DOHH2 (cell line): ENCODE results near the gene UGT2B17.
"Not testable (repeated sequence)": the region's sequence is repeated elsewhere in the genome, so short reads cannot be mapped to it uniquely, and the experiment has no call there.

Experiments
- H3F3A ChIP-seq: fragments of 200-600 bp; sonication (generic), shearing (Covaris generic); 2 replicates; pipeline ENCODE4 v1.6.0; 2016; ENCODE audit warnings: antibody characterized with exemption, mild to moderate bottlenecking; ENCODE audit not compliant: control insufficient read depth, insufficient read depth
- H3K27ac ChIP-seq: fragments of 200-600 bp; sonication (generic); 2 replicates; pipeline ENCODE4 v1.5.1; 2014; ENCODE audit warnings: low read depth, mild to moderate bottlenecking, low read length, moderate library complexity
- H3K27me3 ChIP-seq: fragments of 200-600 bp; sonication (generic); 2 replicates; pipeline ENCODE4 v1.6.1; 2014; ENCODE audit warnings: mild to moderate bottlenecking, low read length, mixed read lengths; ENCODE audit not compliant: control insufficient read depth
- H3K36me3 ChIP-seq: fragments of 200-600 bp; sonication (generic); 2 replicates; pipeline ENCODE4 v1.6.1; 2014; ENCODE audit warnings: mild to moderate bottlenecking, low read length, moderate library complexity, mixed read lengths; ENCODE audit not compliant: control insufficient read depth
- H3K4me1 ChIP-seq: fragments of 200-600 bp; sonication (generic); 2 replicates; pipeline ENCODE4 v1.6.1; 2014; ENCODE audit warnings: mild to moderate bottlenecking, low read length, mixed read lengths; ENCODE audit not compliant: control insufficient read depth
- H3K4me2 ChIP-seq: fragments of 200-600 bp; sonication (generic); 2 replicates; pipeline ENCODE4 v1.6.0; 2014; ENCODE audit warnings: mild to moderate bottlenecking, low read length, moderate library complexity
- H3K4me3 ChIP-seq: fragments of 200-600 bp; sonication (generic); 2 replicates; pipeline ENCODE4 v1.5.1; 2014; ENCODE audit warnings: mild to moderate bottlenecking, low read length, mixed read lengths
- H3K79me2 ChIP-seq: fragments of 200-600 bp; sonication (generic); 2 replicates; pipeline ENCODE4 v1.6.1; 2014; ENCODE audit warnings: mild to moderate bottlenecking, low read length, mixed read lengths; ENCODE audit not compliant: control insufficient read depth
- H3K9me2 ChIP-seq: fragments of 200-600 bp; sonication (generic); replicated peaks from 2 replicates; pipeline ENCODE4 v1.6.1; 2014; ENCODE audit warnings: mild to moderate bottlenecking, low read length, mixed read lengths; ENCODE audit not compliant: control insufficient read depth
- H3K9me3 ChIP-seq: fragments of 200-600 bp; sonication (generic); 2 replicates; pipeline ENCODE4 v1.6.1; 2014; ENCODE audit warnings: antibody characterized with exemption, low read length, mixed read lengths; ENCODE audit not compliant: control insufficient read depth, insufficient read depth
- H4K20me1 ChIP-seq: fragments of 200-600 bp; sonication (generic); 2 replicates; pipeline ENCODE4 v1.6.0; 2014; ENCODE audit warnings: low read depth, mild to moderate bottlenecking, antibody characterized with exemption, low read length, moderate library complexity; ENCODE audit not compliant: control insufficient read depth, insufficient read depth
- EZH2phosphoT487 ChIP-seq: fragments of 200-600 bp; sonication (generic); IDR thresholded peaks from 2 replicates; pipeline ENCODE4 v1.6.1; 2017; ENCODE audit warnings: borderline replicate concordance, mild to moderate bottlenecking, antibody characterized with exemption, low read length, moderate library complexity, mixed read lengths
- TF ChIP-seq, protein P1 (sequence below): fragments of 200-600 bp; sonication (generic); IDR thresholded peaks from one replicate; pipeline ENCODE4 v1.5.1; 2014; ENCODE audit warnings: antibody characterized with exemption, mild to moderate bottlenecking, low read depth, low read length; ENCODE audit not compliant: poor library complexity, severe bottlenecking

The UGT2B17 gene

DNA sequence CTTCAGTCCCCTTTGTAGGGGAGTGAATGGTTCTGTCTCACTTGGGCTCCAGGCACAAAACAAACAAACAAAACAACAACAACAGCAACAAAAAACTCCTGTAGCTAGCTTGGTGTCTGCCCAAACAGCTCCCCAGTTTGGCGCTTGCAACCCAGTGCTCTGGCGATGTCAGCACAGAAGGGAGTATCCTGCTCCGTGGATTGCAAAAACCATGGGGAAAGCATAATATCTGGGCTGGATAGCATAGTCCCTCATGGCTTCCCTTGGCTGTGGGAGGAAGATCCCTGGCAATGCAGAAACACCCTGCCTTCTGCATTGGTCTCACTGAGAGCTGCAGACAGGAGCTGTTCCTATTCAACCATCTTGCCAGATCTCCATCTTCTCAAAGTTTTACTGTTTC is 39.7 kb downstream of the UGT2B17 start:
- no peaks in the 10 kb centered on the region for H3K36me3 ChIP-seq
- H3K4me3 ChIP-seq = no peak overlapping the region
- H3K4me1 ChIP-seq = no peaks in the 10 kb centered on the region
- no peaks in the 10 kb centered on the region for H3K27me3 ChIP-seq
- H3K27ac ChIP-seq = no peak overlapping the region
- TF ChIP-seq, protein P1, sequence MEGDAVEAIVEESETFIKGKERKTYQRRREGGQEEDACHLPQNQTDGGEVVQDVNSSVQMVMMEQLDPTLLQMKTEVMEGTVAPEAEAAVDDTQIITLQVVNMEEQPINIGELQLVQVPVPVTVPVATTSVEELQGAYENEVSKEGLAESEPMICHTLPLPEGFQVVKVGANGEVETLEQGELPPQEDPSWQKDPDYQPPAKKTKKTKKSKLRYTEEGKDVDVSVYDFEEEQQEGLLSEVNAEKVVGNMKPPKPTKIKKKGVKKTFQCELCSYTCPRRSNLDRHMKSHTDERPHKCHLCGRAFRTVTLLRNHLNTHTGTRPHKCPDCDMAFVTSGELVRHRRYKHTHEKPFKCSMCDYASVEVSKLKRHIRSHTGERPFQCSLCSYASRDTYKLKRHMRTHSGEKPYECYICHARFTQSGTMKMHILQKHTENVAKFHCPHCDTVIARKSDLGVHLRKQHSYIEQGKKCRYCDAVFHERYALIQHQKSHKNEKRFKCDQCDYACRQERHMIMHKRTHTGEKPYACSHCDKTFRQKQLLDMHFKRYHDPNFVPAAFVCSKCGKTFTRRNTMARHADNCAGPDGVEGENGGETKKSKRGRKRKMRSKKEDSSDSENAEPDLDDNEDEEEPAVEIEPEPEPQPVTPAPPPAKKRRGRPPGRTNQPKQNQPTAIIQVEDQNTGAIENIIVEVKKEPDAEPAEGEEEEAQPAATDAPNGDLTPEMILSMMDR = no peak
- TF ChIP-seq EZH2phosphoT487 = no peak
- no peaks in the 10 kb centered on the region for H3F3A ChIP-seq
- H3K9me2 ChIP-seq = no peaks in the 10 kb centered on the region
- H3K79me2 ChIP-seq = no peaks in the 10 kb centered on the region
- H3K9me3 ChIP-seq = no peaks in the 10 kb centered on the region
- H4K20me1 ChIP-seq = no peaks in the 10 kb centered on the region
- no peak overlapping the region for H3K4me2 ChIP-seq

- H3K79me2 ChIP-seq = no peaks in the 10 kb centered on the region
- H3K4me3 ChIP-seq = no peak overlapping the region
- H3K9me3 ChIP-seq = no peaks in the 10 kb centered on the region
- H3K27ac ChIP-seq = no peak overlapping the region
- no peaks in the 10 kb centered on the region for H3F3A ChIP-seq
- TF ChIP-seq, protein P1 = no peak
- no peak for TF ChIP-seq EZH2phosphoT487
- H4K20me1 ChIP-seq = no peaks in the 10 kb centered on the region
- no peaks in the 10 kb centered on the region for H3K9me2 ChIP-seq
- no peak overlapping the region for H3K4me2 ChIP-seq
- H3K36me3 ChIP-seq = no peaks in the 10 kb centered on the region
- H3K4me1 ChIP-seq = no peaks in the 10 kb centered on the region
- no peaks in the 10 kb centered on the region for H3K27me3 ChIP-seq
Measured at GRCh38 chr4:68535974-68536373, 40.1 kb downstream of the UGT2B17 start.

- not testable (repeated sequence) for H3K27ac ChIP-seq, H3K4me1 ChIP-seq, H3K79me2 ChIP-seq, H3K4me3 ChIP-seq, H3K36me3 ChIP-seq, H3K9me3 ChIP-seq, H3K27me3 ChIP-seq, H3F3A ChIP-seq, H3K4me2 ChIP-seq, H4K20me1 ChIP-seq, H3K9me2 ChIP-seq
Measured at GRCh38 chr4:68522232-68522631, 53.9 kb downstream of the UGT2B17 start.

DNA sequence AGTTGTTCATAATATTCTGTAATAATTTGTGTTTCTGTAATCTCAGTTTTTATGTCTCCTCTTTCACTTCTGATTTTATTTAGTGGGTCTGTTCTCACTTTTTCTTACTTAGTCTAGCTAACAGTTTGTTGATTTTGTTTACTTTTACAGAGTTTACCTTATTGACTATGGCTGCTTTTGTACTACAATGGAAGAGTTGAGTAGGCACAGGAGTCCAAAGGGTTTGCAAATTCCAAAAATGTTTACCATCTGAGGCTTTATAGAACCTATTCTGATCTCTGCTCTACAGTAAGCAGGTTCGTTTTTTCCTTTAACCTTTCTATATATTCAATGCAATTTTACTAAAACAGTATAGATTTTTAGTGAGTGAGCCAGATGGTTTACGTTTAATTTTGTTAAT is 55.1 kb downstream of the UGT2B17 start:
- no peak overlapping the region for H3K4me3 ChIP-seq
- H3K79me2 ChIP-seq = no peaks in the 10 kb centered on the region
- H3K27me3 ChIP-seq = no peaks in the 10 kb centered on the region
- no peaks in the 10 kb centered on the region for H4K20me1 ChIP-seq
- no peaks in the 10 kb centered on the region for H3K36me3 ChIP-seq
- H3K9me2 ChIP-seq = no peaks in the 10 kb centered on the region
- H3K4me2 ChIP-seq = no peak overlapping the region
- no peak overlapping the region for H3K27ac ChIP-seq
- H3F3A ChIP-seq = no peaks in the 10 kb centered on the region
- no peaks in the 10 kb centered on the region for H3K4me1 ChIP-seq
- H3K9me3 ChIP-seq = no peaks in the 10 kb centered on the region
- TF ChIP-seq EZH2phosphoT487 = no peak
- TF ChIP-seq, protein P1 = no peak
